ENCODE results near the gene PPIL4.

PPIL4 gene

GRCh38 chr6:149545754-149546471 is at the start of gene PPIL4:
TSS of gene PPIL4 (minus strand) at chr6:149546043. CDS start at chr6:149546005, 38 bp downstream.
- peak; percentile 61 for DNase-seq (ENCODE audit: low read depth)

DNA sequence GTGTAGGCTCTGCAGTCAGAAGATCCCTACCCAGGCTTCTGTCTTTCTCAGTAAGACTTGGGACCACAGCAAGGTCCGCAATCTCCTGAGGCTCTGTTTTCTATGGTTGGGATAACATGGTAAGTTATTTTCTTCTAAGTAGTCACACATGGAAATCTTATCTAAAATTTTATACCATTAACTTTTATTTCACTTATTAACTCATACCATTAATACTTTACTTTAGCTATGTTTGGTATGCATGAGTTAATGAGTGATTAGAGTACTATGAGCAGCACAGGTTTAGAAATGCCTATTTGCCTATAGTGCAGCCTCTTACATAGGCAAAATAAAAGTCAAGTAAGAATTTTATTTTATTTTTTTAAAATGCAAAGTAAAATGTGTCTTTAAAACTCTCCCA is 47.6 kb upstream of the PPIL4 start:
- no peak for DNase-seq (ENCODE audit: low read depth)

GRCh38 chr6:149592983-149593382 is 47.1 kb upstream of the PPIL4 start:
- no peak for DNase-seq (ENCODE audit: low read depth)

GRCh38 chr6:149586149-149586548 is 40.3 kb upstream of the PPIL4 start:
- DNase-seq (ENCODE audit: low read depth) = no peak

DNA sequence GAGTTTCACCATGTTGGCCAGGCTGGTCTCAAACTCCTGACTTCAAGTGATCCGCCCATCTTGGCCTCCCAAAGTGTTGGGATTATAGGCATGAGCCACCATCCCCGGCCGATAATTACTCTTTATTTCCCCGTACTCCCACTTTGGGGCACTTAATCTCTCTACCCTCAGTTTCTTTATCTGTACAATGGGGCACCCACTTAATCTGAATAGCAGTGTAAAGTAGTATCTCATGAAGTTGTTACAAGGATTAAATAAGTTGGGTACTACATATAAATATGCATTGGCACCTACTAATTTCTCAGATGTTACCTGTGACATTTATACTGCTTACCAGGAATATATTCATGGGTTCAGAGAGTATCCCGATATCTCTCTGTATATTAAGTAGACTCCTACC is 35.5 kb upstream of the PPIL4 start:
- no peak for DNase-seq (ENCODE audit: low read depth)

GRCh38 chr6:149580880-149581279 is 35.0 kb upstream of the PPIL4 start:
- DNase-seq (ENCODE audit: low read depth) = no peak

- no peak for DNase-seq (ENCODE audit: low read depth)
Measured at GRCh38 chr6:149567945-149568585, 22.2 kb upstream of the PPIL4 start.

DNA sequence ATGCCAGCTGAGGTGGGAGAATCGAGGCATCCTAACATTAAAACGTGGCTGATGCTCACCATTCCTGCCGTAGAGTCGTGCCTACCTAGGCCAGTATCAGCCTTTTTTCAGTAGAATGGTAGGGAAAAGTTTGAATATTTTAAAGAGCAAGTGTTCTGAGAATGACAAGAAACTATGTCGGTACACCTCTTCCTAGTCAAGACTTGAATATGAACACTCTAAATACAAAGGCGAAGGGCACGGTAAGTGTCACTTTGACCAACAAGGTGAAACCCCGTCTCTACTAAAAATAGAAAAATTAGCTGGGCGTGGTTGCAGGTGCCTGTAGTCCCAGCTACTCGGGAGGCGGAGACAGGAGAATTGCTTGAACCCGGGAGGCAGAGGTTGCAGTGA is 21.3 kb upstream of the PPIL4 start:
- no peak for DNase-seq (ENCODE audit: low read depth)

GRCh38 chr6:149566410-149567193 is 20.8 kb upstream of the PPIL4 start:
- DNase-seq (ENCODE audit: low read depth) = no peak

DNA sequence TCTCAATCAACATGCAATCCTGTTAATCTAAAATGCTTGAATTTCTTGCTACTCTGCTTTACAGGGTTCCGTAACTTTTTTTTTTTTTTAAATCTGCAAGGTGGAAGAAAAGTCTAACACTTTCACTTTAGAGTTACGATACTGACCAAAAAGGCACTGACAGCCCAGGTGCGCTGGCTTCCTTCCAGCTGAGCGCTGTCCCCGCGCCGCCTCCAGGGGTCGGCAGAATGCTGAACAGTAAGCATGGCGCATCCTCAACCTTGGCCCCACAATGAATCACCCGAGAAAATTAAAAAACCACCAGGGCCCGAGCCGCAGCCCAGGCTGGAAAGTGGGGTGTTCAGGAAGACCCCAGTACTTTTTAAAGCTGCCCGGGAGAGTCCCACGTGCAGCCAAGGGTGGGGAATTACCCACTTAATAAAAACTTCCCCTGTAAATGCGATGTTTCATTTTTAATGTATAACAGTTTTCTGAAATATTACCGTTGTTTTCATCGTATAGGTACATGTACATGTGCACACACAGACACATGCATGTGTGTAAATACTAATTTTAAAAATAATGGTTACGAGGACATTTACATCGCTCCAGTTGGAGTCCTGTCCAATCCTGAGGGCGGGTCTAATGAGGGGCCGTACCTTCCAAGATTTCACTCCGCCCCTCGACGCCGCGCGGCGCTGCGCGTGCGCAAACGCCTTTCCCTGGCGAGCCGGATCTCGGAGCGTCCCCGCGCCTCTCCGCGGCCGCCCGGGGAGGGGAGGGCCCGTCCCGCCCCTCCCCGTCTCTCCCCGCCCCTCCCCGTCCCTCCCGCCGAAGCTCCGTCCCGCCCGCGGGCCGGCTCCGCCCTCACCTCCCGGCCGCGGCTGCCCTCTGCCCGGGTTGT is 19.9 kb upstream of the PPIL4 start, which contains the start of gene GINM1:
GINM1 (plus strand) TSS at position 849 of the 883 bp plus-strand sequence. CDS start 40 bp downstream, outside the sequence.
- DNase-seq (ENCODE audit: low read depth) = peak; percentile 65

GRCh38 chr6:149563928-149564325 is 18.1 kb upstream of the PPIL4 start:
- DNase-seq (ENCODE audit: low read depth) = no peak

GRCh38 chr6:149563203-149563927 is 17.5 kb upstream of the PPIL4 start:
- DNase-seq (ENCODE audit: low read depth) = peak; percentile 41

DNA sequence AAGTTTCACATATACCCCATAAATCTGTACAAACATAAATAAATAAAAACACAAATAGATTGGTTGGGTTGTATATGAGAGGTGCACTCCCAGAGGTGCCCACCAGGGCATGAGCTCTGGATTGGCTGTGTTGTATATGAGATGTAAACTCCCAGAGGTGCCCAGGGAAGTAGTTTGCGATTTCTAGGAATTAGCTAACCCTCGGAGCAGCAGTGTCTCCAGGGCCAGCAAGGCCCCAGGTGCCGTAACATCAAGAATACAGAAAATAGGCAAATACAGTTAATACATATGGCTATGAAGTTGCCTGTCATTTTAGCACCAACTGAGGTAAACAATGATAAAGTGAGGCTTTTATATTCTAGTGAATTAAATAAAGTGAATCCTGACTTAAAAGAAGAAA is 14.9 kb upstream of the PPIL4 start:
- no peak for DNase-seq (ENCODE audit: low read depth)

DNA sequence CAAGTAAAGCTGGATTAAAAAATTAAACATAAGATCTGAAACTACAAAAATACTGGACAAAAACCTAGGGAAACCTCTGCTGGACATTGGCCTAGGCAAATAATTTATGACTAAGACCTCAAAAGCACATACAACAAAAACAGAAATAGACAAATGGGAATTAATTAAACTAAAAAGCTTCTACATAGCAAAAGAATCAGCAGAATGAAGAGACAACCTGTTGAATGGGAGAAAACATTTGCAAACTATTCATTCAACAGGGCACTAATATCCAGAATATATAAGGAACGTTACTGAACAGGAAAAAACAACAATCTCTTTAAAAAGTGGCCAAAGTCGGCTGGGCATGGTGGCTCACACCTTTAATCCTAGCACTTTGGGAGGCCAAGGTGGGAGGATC is 13.5 kb upstream of the PPIL4 start:
- no peak for DNase-seq (ENCODE audit: low read depth)

DNA sequence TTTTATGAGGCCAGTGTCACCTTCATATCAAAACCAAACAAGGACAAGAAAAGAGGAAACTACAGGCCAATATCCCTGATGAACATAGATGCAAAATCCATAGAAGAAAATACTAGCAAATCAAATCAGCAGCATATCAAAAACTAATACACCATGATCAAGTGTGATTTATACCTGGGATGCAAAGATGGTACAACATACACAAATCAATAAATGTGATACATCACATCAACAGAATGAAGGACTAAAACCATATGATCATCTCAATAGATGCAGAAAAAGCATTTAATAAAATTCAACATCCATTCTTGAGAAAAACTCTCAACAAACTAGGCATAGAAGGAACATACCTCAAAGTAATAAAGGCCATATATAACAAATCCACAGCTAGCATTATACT is 12.2 kb upstream of the PPIL4 start:
- DNase-seq (ENCODE audit: low read depth) = no peak

DNA sequence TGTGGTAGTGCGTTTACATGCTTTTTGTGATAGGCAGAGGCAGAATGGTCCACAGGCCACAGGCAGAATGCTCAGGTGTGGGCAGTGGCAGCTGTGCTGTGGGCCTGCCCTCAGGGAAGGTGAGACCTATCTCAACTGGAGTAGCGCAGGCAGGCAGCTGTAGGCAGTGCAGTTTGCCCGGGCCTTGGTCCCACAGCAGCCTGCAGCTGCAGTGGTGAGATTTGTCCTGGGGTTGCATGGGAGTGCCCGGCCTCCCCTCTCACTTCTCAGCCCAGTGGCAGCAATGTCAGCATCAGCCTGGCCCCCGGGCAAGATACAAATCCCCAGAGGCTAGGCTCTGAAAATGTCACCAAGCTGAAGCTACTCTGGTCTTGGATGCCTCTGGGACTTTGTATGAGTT is 6.1 kb upstream of the PPIL4 start:
- no peak for DNase-seq (ENCODE audit: low read depth)

DNA sequence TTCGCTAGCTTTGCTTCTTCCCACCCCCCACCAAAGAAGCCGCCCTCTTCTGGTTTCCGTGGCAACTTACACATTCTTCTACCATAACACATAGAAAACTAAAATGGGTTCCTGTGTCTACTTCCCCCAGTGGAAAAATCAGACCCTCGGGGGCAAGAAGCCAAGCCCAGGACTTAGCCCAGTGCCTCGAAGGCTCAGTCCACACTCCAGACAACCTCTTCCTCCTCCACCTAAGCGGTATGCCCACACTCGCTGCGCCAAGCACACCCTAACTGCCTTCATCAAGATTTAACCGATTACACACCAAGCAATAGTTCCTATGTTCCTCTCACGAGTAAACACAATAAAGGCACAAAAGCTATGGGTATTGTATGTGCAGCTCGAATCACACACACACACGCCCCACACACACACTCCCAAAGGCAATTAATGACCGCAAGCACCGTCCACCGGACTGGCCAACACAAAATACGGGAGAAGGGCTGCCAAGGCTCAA is 537 bp downstream of the PPIL4 start:
- peak; percentile 28 for DNase-seq (ENCODE audit: low read depth)

DNA sequence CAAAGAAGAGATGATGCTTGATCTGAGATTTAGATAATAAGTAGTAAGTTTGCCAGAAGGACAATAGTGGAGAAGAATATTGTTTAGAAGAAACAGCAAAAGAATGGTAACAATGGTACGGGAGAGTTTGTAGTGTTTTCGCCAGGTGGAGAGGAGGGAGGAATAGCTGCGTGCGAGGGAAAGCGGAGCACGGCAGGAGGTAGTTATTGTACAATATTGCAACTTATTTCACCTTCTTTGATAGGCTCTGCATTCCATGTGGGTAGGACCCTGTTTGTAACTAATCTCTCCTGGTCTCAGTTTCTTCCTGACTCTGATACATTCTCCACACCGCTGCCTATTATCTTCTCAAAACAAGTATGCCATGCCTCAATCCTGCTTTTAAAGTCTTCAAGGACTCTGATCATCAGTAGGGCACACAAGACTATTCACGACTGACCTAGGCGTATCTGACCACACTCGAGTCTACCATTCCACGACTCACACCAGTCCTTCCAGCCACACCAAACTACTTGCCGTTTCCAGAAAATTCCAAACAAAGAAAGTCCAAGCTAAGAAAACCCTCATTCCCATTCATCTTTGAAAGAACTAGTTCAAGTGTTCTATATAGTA is 1.1 kb downstream of the PPIL4 start:
- DNase-seq (ENCODE audit: low read depth) = no peak

DNA sequence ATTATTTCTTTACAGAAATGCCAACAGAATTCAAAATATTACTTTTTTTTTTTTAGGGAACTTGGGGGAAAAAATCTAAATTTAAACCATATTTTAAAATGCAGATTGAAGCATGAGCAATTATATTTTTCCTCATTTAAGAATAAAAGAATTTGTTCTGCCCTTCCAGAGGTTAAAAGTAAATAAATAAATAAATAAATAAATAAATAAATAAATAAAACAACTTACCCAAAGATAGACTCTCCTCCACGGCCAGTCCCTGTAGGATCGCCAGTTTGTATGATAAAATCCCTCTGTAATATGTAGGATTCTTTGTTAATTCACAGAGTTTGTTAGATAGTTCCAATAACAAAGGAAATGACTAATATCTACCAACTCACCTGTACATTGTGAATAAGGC is 4.7 kb downstream of the PPIL4 start:
- no peak for DNase-seq (ENCODE audit: low read depth)

- no peak for DNase-seq (ENCODE audit: low read depth)
Measured at GRCh38 chr6:149534742-149535141, 11.1 kb downstream of the PPIL4 start.

- no peak for DNase-seq (ENCODE audit: low read depth)
Measured at GRCh38 chr6:149529650-149530049, 16.2 kb downstream of the PPIL4 start.

Data from non-pigmented ciliary epithelial cell (primary cell).